Pancreas (tissue), 10 donors: ENCODE results near the gene RASGEF1B. TPM values are rescaled to one million over a fixed set of nuclear protein-coding genes. Genes with fewer than 3 reads are reported as not detected.

Source experiments
- ATAC-seq, 4 donors: fragments of 200-7000 bp; cut with Tn5 transposase; one replicate each; pipeline versions ENCODE4 v1.8.0 to v1.9.1; 2020; ENCODE audit warnings: mild to moderate bottlenecking in 4 of 4, moderate library complexity in 4 of 4
- DNase-seq, 6 donors: peaks; one replicate each; pipeline ENCODE4 v3.0.0-alpha.2; 2020
- FAIRE-seq: peaks from 2 replicates; lab custom pipeline; 2012; peaks lifted over from hg19 to GRCh38; lab: Jason Lieb, UNC
- H3K27ac ChIP-seq, 4 donors: fragments of 200-600 bp; sonication (generic); 1 replicate in 3 of 4; 2 replicates in 1 of 4; pipeline versions ENCODE4 v1.5.0 to v1.8.0; 2020
- H3K27me3 ChIP-seq, 4 donors: fragments of 200-600 bp; one replicate each; pipeline ENCODE4 v1.8.0; 2021
- H3K36me3 ChIP-seq, 3 donors: fragments of 200-600 bp; sonication (generic) in 1 of 3; one replicate each; pipeline versions ENCODE4 v1.5.0 to v1.8.0; 2020 to 2021
- H3K4me1 ChIP-seq, 3 donors: fragments of 200-600 bp; one replicate each; pipeline ENCODE4 v1.8.0; 2021
- H3K4me3 ChIP-seq, 4 donors: fragments of 200-600 bp; sonication (generic) in 2 of 4; one replicate each; pipeline versions ENCODE4 v1.5.0 to v1.8.0; 2020 to 2021
- H3K9me3 ChIP-seq, 4 donors: fragments of 200-600 bp; one replicate each; pipeline ENCODE4 v1.8.0; 2021
- WGBS, 2 donors: extraction: QIAGEN DNeasy Blood & Tissue Kit; methylation state at CpG; one replicate each; pipeline ENCODE4 v1.1.7; 2013; 5-methylcytosine and 5-hydroxymethylcytosine counted together
- intact Hi-C, 3 donors: fragments of 100-400 bp; cut with DNase I; formaldehyde crosslinking; loops; one replicate each; pipeline versions ENCODE4 v1.11.1 to v1.14.2; 2022
- polyA plus RNA-seq, 2 donors: library from polyadenylated mRNA; stranded (reverse); fragments of 200-250 nt; gene quantifications; one replicate each; pipeline ENCODE4 v1.2.3, GENCODE V29; 2013
- total RNA-seq, 6 donors: library from RNA; stranded (reverse); fragmentation: NEBNext Ultra II Directional in 4 of 6; extraction: Animal tissue kit (Norgen Biotek cat#: 25700) in 4 of 6; gene quantifications; one replicate each; pipeline versions ENCODE4 v1.2.1 to v1.2.4, GENCODE V29; 2021 to 2023
- TF ChIP-seq, protein P1 (sequence below), 4 donors: fragments of 200-600 bp; sonication (generic) in 3 of 4; IDR thresholded peaks; one replicate each; pipeline versions ENCODE4 v1.5.0 to v1.8.0; 2021; ENCODE audit warnings: antibody characterized with exemption in 4 of 4
- donor health status: healthy with polysubstance abuse.
- donor health status: DM: no; HTN: no; CAD: no; lungs with moderate emphysema.
- donor health status: DM: no; HTN: no; CAD: no.
- donor health status: control.
- donor health status: control.
- donor health status: Bipolar disorder and iron deficiency.
- donor health status: DM: yes; HTN: yes; CAD: no.
- donor health status: DM: no; HTN: no; CAD: no.
- donor health status: DM: no; HTN: no; CAD: no.
- donor health status: DM: yes; HTN: yes; CAD: no.

Gene RASGEF1B
- total and polyA plus RNA-seq, 8 donors = 1.4 to 8.2 (median 3.4) TPM

DNA sequence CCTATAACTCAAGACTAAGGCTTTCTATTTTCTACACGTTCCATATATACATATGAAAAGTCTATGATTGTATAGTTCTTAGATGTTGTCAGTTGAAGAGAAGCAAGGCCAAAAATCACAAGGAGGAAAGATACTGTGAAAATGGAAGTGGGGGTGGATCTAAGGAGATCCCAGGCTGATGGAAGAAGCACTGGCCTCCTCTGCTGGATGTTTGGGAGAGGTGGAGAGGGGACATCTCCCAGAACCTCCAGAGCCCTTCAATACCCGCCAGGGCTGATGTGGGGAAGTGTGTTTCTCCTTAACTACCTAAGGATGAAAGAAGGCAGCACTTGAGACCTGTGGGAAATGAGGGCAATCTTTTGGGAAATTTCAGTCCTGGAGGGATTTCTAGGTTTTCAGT is 67.4 kb downstream of the RASGEF1B start:
- no peak for DNase-seq
- intact Hi-C loops = loop anchor here in 2 of 3 donors (5.0 to 10.0 kb wide), 2 partner anchors 863 to 871 kb away; no protein-coding TSS in a partner anchor
- Histone ChIP-seq H3K27me3 (no peaks in the 10 kb centered on the region), H3K9me3 (no peaks in the 10 kb centered on the region), H3K4me1 (no peaks in the 10 kb centered on the region), H3K27ac (no peak overlapping the region), H3K36me3 (no peaks in the 10 kb centered on the region), H3K4me3 (no peak overlapping the region)
- TF ChIP-seq, protein P1, sequence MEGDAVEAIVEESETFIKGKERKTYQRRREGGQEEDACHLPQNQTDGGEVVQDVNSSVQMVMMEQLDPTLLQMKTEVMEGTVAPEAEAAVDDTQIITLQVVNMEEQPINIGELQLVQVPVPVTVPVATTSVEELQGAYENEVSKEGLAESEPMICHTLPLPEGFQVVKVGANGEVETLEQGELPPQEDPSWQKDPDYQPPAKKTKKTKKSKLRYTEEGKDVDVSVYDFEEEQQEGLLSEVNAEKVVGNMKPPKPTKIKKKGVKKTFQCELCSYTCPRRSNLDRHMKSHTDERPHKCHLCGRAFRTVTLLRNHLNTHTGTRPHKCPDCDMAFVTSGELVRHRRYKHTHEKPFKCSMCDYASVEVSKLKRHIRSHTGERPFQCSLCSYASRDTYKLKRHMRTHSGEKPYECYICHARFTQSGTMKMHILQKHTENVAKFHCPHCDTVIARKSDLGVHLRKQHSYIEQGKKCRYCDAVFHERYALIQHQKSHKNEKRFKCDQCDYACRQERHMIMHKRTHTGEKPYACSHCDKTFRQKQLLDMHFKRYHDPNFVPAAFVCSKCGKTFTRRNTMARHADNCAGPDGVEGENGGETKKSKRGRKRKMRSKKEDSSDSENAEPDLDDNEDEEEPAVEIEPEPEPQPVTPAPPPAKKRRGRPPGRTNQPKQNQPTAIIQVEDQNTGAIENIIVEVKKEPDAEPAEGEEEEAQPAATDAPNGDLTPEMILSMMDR (IDR thresholded peaks at IDR 0.05) = no peak
- FAIRE-seq = no peak
- no peak for ATAC-seq
- 62 to 69% methylated on average over 2 of the region's 2 CpGs for WGBS, 2 donors

DNA sequence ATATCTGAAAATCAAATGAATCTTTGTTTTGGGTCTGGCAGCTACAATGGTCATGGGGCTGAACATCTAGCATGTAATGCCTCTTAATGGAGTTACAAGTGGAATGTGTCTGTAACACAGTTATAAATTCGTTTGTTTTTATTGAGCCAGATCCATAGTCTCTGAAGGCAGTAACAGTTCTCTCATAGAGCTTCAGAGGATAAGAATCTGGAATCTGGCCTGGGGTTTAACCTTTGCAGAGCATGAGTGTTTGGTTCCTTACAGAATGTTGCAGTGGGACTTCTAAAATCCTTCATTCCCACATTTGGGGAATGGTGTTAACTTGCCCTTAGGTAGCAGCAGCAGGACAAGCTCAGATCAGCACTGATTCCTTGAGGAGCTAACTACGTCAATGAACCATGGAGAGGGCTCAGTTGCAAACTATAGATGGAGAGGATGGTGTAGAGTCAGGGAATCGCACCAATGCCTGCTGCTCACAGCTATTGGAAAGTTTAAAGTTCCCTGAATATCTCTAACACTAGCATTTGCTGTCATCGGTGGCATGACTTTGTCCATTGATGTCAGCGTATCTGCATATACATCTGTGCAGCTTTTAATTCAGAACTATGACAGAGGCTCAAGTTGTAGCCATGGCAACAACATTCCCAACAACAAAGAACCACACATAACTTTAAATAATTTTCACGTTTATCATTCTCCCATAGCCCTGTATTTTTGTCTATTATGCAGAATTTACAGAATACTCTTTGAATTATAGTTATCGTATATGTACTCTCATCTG is 72.2 kb downstream of the RASGEF1B start:
- TF ChIP-seq, protein P1 (IDR thresholded peaks at IDR 0.05) = no peak
- DNase-seq = no peak
- no peak for FAIRE-seq
- Histone ChIP-seq H3K27me3 (no peaks in the 10 kb centered on the region), H3K27ac (no peak overlapping the region), H3K4me1 (no peaks in the 10 kb centered on the region), H3K4me3 (no peak overlapping the region), H3K36me3 (no peaks in the 10 kb centered on the region), H3K9me3 (no peaks in the 10 kb centered on the region)
- no peak for ATAC-seq
- intact Hi-C loops = loop anchor here in 2 of 3 donors (5.0 to 10.0 kb wide), 2 partner anchors 868 to 875 kb away; no protein-coding TSS in a partner anchor
- WGBS, 2 donors = 64 to 75% methylated on average over 7 of the region's 7 CpGs

DNA sequence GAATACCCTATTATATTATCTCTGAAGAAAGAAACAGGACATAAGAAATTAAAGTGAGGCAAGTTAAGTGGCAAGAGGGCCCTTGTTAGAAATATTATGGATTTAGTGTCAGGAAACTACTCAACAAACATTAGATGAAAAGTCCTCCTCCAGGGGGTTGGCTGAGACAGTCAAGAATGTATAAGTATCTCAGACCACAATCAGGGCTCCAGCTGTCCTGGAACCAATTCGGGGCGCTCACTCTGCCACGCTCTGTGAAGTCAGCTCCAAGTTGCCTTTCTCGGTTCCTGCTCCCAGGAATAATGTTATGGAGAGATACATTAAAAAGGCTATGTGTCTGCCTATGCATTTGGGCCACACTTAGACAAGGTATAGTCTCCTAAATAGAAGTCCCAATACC is 73.3 kb downstream of the RASGEF1B start:
- no peak for FAIRE-seq
- intact Hi-C loops = no loop called here

DNA sequence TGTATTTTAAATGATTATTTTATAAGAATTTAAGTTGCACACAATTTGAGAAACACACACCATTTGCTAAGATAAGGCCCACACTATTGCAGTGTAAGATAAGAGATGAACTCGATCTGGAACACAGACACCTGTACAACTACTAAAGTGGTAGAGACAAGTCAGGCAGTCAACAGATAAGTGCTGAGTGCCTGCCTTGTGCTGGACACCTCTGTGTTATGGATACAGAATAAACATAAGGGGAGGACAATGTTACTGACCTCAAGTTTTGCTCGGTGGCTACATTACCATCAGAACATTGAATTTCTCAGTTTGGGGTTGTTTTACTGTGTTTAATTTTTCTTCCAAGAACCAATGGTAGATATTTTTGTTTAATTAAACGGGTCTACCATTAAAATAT is 74.1 kb downstream of the RASGEF1B start:
- no peaks in the 10 kb centered on the region for H3K9me3 ChIP-seq
- H3K4me1 ChIP-seq = no peaks in the 10 kb centered on the region
- ATAC-seq (peak in 1 of 4 donors; percentile 25), DNase-seq (no peak), FAIRE-seq (no peak)
- H3K27ac ChIP-seq = no peak overlapping the region
- no peaks in the 10 kb centered on the region for H3K27me3 ChIP-seq
- intact Hi-C loops = no loop called here
- no peak overlapping the region for H3K4me3 ChIP-seq
- TF ChIP-seq, protein P1 (IDR thresholded peaks at IDR 0.05) = no peak
- 63 to 67% methylated on average over 3 of the region's 3 CpGs for WGBS, 2 donors
- no peaks in the 10 kb centered on the region for H3K36me3 ChIP-seq

More for the DNA sequence above, 73.3 kb downstream of the RASGEF1B start:
- H3K27ac ChIP-seq = no peak overlapping the region
- no peaks in the 10 kb centered on the region for H3K27me3 ChIP-seq
- 93 to 96% methylated on average over 4 of the region's 4 CpGs for WGBS, 2 donors
- no peaks in the 10 kb centered on the region for H3K36me3 ChIP-seq
- no peaks in the 10 kb centered on the region for H3K9me3 ChIP-seq
- H3K4me3 ChIP-seq = no peak overlapping the region
- no peaks in the 10 kb centered on the region for H3K4me1 ChIP-seq
- no peak for ATAC-seq
- no peak for DNase-seq
- TF ChIP-seq, protein P1 (IDR thresholded peaks at IDR 0.05) = no peak

DNA sequence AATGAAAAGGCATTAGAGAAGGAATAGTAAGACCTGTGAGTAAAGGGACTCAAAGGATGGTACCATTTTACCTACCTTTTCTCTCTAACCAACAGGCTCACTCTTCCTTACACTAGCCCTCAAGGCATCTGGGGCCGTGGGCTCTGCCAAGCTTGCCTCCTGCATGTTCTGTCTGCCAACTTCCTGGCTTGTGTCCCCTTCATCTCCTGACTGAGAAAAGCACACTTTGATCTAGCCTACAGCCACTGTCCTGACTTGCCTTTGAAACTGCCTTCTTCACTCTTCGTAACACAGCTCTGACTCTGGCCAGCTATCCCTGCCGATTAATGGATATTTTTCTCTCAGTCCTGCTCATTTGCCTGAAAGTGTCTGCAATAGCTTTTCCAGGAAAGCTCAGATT is 76.5 kb downstream of the RASGEF1B start:
- TF ChIP-seq, protein P1 (IDR thresholded peaks at IDR 0.05) = no peak
- 88 to 89% methylated on average over 3 of the region's 3 CpGs for WGBS, 2 donors
- no peaks in the 10 kb centered on the region for H3K27me3 ChIP-seq
- H3K4me3 ChIP-seq = no peak overlapping the region
- DNase-seq = no peak
- intact Hi-C loops = no loop called here
- H3K27ac ChIP-seq = no peak overlapping the region
- H3K36me3 ChIP-seq = no peaks in the 10 kb centered on the region
- no peak for ATAC-seq
- no peak for FAIRE-seq
- no peaks in the 10 kb centered on the region for H3K4me1 ChIP-seq
- no peaks in the 10 kb centered on the region for H3K9me3 ChIP-seq
